HG03095 (cell line): Measurements from ENCODE around the gene NRTN.
A peak's percentile ranks its signal among the peaks of the same experiment; 100 is the strongest.

Experiments
- ATAC-seq: cut with Tn5 transposase; IDR thresholded peaks from one replicate; pipeline ENCODE4 v1.9.1; 2021; ENCODE audit warnings: moderate library complexity; ENCODE audit not compliant: unreplicated experiment

The NRTN gene

DNA sequence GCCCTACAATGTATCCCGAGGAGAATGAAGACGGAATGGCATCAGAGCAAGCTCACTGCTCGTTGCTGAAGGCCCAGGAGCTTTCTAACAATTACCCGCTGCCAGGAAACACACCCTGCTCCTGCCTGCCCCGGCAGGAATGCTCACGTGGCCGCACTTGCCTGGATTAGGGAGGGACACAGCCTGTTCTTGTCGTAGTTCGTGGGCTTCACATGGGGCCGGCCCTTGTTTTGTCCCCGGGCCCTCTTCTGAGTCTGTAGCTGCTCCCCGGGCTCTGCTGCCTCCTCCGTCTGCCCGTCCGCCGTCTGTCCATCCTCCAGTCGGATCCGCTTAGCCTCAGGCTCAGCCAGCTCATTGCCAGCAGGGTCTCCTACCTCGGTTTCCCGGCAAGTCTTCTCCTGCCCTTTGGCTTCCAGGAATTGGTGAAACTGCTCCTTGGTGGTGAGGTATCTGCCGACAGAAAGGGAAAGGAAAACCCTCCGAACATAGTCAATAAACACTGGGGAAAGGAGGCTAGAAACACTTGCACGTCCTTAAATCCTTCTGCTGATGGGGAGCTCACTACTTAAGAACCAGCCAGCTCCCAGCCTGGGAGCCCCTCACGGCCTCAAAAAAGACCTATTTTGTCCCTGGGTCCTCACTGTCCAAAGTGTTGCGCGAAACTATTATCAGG is 14.8 kb upstream of the NRTN start:
- no peak for ATAC-seq

DNA sequence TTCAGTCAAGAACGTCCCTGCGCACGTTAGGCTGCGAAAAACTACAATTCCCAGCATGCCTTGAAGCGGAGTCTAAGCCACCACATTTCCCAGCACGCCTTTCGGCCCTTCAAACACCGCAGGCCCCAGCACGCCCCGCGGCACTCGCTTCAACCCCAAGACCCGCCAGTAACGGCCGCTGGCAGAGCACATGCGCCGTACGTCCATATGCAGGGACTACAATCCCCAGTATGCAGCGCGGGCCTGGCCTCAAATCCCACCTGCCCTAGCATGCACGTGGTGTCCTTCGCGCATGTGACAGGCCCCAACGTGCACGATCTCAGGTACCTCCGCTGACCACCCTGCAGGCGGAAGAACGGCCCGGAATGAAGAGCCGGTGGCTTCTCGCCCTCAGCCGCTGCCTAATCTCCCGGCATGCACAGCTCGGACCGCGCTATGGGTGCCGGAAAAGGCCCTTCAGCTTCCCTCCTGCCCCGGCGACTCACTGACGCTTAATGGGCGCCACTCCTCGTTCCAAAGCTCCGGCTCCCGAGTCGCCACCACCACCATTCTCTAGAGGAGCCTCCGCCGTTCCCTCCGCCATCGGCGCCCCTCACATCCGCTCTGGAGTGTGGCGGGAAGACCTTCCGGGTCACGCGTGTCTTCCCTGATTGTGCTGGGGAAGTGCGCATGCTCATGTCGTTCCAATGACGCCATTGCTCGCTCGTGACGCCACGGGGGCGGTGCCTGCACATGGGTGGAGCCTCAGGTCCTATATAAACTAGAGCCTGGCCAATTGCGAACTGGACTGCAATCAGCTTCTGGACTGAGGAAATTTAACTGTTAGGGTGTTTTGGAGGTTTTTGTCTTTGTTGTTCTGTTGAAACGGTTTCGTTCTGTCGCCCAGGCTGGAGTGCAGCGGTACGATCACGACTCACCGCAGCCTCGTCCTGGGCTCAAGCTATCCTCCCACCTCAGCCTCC is 14.0 kb upstream of the NRTN start, which contains the start of gene DUS3L:
Gene DUS3L (minus strand): TSS at position 605 of the 962 bp plus-strand sequence. CDS start 22 bp downstream, at position 583.
- ATAC-seq, result peak; percentile 80

DNA sequence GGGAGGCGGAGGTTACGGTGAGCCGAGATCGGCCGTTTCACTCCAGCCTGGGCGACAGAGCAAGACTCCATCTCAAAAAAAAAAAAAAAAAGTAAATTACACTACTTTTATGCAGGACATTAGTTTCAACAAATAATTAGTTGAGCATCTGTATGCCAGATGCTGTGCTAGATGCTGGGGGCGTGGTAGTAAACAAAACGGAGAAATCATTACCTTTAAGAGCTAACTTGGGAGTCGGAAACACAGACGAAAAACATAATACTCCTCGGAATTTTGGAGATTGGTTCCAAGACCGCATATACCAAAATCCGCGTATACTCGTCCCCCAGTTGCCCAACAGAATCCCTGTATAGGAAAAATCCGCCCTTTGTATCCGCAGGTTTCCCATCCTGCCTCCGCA is 12.6 kb upstream of the NRTN start:
- ATAC-seq, result no peak

DNA sequence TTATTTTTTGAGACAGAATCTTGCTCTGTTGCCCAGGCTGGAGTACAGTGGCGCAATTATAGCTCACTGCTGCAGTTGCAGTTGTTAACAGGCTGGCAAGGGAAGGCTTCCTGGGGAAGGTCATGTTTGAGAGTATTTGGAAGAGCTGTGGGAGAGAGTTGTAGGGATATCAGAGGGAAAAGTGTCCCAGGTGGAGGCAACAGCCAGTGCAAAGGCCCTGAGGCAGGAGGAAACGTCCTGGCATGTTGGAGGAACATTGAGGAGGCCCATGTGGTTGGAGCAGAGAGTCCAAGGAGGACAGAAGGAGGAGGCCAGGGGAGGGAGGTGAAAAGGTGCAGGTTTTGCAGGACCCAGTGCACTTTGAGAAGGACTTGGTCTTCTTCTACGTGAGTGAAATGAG is 11.7 kb upstream of the NRTN start:
- no peak for ATAC-seq

DNA sequence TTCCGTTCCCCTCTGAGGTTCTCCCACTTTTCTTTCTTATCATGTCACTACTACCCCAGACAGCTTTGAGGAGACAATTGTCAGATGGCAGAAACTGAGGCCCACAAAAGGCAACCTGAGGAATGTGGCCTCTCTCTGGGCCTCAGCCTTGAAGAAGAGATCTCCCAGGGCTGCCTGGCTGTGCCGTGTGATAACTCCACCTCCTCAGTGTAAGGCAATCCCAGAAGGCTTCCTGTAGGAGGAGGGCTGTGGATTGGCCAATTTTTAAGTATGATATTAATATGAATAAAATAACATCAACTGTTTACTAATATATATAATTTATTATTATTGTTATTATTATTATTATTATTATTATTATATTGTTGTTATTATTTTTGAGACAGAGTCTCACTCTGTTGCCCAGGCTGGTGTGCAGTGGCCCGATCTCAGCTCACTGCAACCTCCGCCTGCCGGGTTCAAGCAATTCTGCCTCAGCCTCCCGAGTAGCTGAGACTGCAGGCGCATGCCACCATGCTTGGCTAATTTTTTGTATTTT is 9.4 kb upstream of the NRTN start:
- ATAC-seq, result no peak

DNA sequence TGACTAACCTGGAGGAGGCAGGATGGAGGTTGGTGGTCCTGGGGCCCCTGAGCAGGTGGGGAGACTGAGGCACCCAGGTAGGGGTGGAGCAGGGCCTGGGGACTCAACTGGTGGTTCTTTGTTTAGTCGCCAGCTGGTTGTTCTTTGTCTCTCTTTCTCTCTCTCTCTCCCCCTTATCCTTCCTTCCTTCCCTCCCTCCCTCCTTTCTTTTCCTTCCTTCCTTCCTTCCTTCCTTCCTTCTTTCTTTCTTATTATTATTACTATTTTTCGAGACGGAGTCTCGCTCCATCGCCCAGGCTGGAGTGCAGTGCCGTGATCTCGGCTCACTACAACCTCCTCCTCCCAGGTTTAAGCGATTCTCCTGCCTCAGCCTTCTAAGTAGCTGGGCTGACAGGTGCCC is 6.6 kb upstream of the NRTN start:
- no peak for ATAC-seq

DNA sequence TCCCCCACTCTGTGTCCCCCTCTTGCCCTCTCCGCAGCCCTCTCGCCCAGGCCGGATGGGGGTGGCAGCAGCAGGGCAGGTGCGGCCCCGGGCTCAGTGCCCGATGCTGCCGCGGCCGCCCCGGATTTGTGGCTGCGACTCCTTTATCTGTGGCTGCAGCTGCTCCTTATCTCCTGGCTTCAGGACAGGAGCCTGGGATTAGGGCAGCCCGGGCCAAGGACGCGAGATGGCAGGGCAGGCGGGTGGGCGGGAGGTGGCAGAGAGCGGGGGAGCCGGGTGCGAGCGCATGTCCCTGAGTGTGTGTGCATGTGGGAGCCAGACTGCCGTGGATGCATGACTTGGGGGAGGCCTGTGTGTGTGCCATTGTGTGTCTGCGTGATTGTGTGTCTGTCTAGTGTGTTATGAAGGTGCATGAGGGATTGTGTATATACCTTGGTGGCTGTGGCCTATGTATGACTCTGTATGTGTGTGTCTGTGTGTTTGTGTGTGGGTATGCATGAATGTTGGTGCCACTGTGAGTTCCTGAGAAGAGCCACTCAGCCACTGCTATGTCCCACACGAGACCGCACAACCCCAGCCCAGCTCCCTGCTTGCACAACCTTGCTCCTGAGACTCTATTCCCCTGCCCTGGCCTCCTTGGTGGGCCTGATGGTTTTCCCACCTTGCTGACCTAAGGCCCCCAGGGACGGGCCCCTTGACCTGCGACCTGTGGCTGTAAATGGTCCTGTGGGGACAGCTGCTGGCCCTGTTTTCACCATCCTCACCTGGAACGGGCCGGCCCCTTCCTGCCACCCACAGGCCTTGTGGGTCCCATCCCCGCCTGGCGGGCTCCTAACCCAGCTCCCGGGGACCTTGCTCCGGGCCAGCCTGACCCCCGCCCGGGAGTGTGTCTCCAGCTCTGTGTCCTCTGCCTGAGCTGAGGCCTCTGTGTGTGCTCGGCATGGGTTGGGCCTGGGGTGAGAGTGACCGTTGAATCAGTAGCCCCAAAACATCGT is 5.3 kb upstream of the NRTN start:
- ATAC-seq, result no peak

DNA sequence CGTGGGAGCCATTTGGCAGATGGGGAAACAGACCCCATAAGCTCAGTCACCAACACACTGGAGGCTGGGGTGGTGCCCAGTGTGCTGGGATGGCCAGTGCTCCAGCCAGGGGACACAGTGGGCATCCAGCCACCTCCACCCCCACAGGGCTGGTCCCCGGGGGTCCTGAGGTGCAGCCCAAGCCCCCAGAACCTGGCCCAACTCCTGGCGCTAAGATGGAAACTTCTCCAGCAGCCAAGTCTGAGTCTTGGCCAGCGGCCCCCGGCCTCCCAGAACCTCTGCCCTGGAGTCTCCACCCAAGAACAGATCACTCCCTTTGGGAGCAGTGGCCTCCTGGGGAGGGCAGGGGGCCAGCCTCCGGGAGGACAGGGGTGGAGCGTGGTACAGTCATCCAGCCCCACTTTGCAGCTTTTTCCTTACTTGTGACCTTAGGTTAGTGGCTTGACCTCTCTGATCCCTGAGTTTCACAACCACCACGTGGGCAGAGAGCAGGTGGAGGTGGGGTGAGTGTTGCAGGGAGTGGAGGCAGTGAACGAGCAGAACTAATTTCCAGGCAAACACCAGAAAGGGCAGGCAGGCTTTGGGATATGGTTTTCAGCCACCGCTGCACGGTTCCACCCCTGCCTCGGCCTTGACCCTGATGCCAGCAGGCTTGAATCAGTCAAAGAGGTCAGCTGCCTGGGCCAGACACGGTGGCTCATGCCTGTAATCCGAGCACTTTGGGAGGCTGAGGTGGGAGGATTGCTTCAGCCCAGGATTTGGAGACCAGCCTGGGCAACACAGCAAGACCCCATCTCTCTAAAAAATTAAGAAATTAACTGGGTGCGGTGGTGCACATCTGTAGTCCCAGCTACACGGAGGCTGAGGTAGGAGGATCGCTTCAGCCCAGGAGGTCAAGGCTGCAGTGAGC is 4.3 kb upstream of the NRTN start:
- no peak for ATAC-seq

DNA sequence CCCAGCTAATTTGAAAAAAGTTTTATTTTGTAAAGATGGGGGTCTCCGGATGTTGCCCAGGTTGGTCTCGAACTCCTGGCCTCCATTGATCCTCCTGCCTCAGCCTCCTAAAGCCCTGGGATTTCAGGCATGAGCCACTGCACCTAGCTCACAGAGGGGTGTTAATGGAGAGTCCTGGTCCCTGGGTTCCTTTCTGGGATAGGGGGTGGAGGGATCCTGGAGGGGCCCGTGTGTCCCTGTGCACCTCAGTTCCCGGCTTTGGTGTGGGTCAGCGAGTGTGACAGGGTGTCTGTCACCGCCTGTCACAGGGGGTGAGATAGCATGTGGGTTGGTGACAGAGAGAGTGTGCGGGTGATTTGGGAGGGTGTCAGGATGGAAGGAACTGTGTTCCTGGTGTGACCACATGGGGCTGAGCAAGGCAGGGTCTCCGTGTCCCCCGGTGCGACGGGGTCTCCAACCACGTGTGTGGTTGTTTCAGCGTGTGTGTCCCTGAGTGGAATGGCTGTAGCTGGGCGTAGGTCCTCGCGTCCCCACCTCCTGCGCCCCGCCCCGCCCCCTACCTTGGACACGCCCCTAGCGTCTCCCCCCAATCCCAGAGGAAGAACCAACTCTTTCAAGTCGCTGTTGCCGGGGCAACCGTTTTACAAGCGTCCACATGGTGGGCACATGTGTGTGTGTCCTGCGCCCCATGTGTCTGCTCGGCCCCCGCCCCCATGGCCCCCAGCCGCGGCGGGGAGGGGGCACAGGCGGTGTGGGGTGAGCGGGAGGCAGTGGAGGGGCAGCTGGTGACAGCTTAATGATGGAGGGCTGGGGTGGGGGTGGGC is 2.9 kb upstream of the NRTN start:
- no peak for ATAC-seq

DNA sequence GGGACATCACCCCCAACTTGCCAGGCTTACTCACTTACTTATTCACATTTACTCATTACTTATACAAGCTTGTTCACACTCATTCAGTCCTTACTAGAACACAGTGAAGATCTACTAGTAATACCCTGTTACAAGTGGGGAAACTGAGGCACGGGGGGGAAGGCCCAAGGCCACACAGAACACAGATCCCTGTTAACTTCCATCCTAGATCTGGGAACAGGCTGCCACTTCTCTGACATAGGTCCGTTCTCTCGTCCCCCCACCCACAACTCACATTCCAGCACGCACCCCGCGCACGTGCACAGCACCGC is 1.5 kb upstream of the NRTN start:
- no peak for ATAC-seq

DNA sequence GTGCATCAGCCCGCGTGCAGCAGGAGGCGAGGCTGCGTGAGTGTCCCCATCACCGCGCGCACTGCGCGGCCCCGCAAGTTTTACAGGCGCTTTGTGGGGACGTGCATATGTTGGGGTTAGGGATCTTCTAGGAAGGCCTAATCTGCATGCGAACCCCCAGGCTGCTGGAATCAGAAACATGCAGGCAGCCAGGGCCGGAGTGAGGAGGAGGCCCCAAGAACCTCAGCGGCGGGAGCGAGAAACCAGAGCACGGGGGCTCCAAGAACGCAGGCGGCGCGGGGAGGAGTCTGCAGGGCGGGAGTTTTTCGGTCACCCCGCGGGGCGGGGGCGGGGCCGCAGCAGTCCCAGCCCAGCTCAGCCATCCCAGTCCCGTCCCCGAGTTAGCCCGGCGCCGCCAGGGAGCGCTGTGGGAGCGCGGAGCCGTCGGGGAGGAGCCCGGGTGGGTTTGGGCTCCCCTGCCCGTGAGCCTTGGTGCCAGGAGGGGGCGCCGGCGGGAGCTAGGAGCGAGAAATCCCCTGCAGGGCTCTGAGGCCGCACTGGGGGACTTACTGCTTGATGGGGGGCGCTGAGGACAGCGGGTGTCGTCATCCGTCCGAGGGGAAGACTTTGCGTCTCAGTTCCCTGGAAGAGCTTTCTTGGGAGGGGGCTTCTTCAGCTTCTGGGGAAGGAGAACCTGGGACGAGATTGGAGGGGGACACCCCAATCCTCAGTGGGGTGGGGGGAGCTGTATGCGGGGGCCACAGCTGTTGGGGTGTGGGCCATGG is 933 bp upstream of the NRTN start:
- ATAC-seq, result no peak

DNA sequence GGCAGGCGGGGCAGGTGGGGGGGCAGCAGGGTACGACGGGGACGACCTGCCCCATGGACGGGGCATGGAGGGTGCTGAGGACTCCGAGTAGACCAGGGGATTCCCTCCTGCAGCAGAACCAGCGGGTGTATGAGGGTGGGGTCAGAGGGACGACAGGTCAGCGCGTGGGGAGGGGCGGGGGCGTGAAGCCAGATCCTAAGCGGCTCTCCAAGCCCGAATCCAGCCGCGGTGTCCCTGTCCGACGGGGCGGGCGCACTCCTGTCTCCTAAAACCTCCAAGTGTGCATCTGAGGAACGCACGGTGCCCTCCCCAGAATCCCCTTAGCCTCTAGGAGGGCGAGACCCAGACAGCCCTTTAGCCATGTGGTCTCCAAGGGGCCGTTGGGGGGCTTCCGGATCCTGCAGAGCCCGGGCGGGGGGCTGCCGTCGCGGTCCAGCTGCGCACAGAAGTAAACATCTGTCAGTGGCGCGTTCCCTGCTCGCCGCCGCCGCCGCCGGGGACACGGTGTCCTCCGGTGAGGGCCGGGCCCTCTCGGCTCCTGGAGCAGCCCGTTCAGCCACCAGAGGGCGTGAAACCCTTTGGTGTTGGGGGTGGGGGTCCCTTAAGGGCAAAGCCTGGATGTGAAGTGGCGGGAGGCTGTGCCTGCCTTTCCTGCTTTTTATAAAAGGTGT is 730 bp downstream of the NRTN start:
- no peak for ATAC-seq

DNA sequence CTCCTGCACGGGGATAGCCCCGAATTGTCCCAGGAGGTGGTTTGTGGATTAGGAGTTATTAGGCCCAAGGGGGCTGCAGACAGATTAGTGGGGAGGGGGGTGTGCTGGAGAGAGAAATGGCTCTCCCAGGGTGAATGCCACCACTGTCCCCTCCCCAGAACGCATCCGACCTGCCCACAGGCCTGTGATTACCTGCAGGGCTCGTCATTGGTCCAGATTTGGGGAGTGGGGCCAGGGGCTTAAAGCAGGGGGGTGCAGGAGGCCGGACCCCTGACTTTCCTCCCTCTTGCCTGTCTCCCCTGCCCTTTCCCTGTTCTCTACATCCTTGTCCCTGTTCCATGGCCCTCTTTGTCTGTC is 1.2 kb downstream of the NRTN start:
- ATAC-seq, result no peak

DNA sequence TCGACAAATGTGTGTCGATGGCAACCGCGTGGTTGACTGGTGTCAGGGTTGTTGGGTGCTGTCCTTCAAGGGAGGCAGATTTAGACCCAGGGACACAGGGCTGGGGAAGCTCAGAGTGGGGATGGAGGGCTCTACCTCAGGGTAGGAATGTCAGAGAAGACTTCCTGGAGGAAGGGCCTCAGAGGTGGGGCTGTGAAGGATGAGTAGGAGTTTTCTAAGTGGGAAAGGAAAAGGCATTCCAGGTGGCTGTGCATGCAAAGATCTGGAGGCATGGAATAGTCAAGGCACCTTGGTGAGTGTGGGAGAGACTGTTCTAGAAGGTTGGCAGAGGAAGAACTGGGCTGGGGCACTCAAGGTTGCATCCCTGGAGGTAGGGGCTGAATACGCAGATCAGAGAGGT is 2.0 kb downstream of the NRTN start:
- ATAC-seq, result no peak

DNA sequence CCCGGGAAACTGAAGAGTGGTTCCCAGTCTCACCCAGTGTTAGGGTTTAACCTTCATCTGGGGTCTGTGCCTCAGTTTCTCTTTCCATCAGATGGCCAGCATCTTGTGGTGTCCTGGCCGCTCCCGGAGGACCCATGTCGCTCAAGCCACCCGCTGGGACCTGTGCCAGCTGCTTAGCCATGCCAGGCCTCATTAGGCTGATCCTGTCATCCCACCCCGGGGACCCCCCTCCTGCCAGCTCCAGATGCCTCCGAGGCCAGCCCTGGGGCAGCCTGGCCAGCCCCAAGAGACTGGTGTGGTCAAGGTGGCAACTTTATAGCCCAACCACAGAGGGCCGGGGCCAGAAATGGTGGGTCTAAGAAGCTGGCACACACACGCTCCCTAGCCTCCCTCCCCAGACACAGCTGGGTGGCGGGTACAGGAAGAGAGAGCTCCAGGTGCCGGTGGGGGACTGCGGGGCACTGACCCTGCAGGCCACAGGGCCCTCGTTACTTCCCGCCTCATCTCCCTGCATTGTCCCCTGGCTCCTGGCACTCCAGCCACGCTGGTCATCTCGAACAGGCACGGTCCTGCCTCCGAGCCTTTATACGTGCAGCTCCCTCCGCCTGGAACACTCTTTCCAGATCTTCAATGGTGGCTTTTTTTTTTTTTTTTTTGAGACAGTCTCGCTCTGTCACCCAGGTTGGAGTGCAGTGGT is 3.4 kb downstream of the NRTN start:
- no peak for ATAC-seq

DNA sequence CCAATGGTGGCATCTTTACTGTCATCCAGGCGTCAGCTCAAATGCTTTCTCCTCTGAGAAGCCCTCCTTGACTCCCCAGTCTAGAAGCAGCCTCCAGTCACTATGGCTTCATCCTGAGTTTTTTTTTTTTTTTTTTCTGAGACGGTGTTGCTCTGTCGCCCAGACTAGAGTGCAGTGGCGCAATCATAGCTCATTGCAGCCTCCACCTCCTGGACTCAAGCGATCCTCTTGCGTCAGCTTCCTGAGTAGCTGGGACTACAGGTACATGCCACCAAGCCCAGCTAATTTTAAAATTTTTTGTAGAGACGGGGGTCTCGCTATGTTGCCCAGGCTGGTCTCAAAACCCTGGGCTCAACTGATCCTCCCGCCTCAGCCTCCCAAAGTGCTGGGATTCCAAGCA is 4.2 kb downstream of the NRTN start:
- no peak for ATAC-seq

DNA sequence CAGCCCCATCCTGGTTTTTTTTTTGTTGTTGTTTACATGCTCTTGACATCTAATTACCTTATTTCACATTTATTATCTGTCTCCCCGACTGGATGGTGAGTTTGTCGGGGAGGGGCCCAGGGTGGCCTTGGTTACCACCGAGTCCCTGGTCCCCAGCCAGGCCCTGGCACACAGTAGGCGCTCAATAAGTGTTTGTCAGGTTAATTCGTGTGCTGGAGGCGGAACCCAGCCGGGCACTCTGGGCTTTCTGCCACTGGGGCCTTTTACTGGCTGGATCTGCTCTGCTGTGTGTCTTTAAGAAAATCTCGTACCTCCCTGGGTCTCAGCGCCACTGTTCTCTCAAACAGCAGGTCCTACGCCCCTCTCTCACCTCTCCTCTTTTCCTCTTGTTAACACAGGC is 4.6 kb downstream of the NRTN start:
- ATAC-seq, result no peak
